Suprapubic skin (tissue), 4 donors: Measurements from ENCODE around the gene MSGN1.

Source experiments
- CTCF ChIP-seq, 2 donors: fragments of 200-600 bp in 1 of 2; fragments of 450-650 bp in 1 of 2; sonication (generic) in 1 of 2; IDR thresholded peaks; one replicate each; pipeline ENCODE4 v1.5.1; 2016 to 2019; ENCODE audit warnings: antibody characterized with exemption in 2 of 2, mild to moderate bottlenecking in 1 of 2, moderate library complexity in 1 of 2
- EP300 ChIP-seq: sonication (generic); formaldehyde crosslinking; IDR thresholded peaks from one replicate; pipeline ENCODE4 v1.6.1; 2017; ENCODE audit warnings: antibody characterized with exemption
- POLR2AphosphoS5 ChIP-seq, 3 donors: sonication (generic); formaldehyde crosslinking; IDR thresholded peaks; one replicate each; pipeline ENCODE4 v1.6.1; 2017; ENCODE audit warnings: antibody characterized with exemption in 3 of 3

- TF ChIP-seq CTCF (IDR thresholded peaks at IDR 0.05) (no peak), EP300 (no peak), POLR2AphosphoS5 (IDR thresholded peaks at IDR 0.05) (no peak)
These were observed 3.1 kb upstream of the MSGN1 start for GRCh38 chr2:17813010-17813741.
